Parathyroid adenoma (tissue), 2 donors: ENCODE results near the gene ANKRD63.

Experiments used
- H2AFZ ChIP-seq: fragments of 300-600 bp; sonication (generic); one replicate; pipeline ENCODE4 v1.7.0; 2017; ENCODE audit warnings: antibody characterized with exemption, mild to moderate bottlenecking
- H3K27ac ChIP-seq: fragments of 300-600 bp; sonication (generic); one replicate; pipeline ENCODE4 v1.7.0; 2017
- H3K27me3 ChIP-seq: fragments of 300-600 bp; sonication (generic); one replicate; pipeline ENCODE4 v1.7.0; 2017; ENCODE audit warnings: low read length; ENCODE audit not compliant: control insufficient read depth, insufficient read depth
- H3K36me3 ChIP-seq: fragments of 300-600 bp; sonication (generic); one replicate; pipeline ENCODE4 v1.7.0; 2017; ENCODE audit warnings: low read length; ENCODE audit not compliant: control insufficient read depth, insufficient read depth
- H3K4me1 ChIP-seq: fragments of 300-600 bp; sonication (generic); one replicate; pipeline ENCODE4 v1.7.0; 2017; ENCODE audit warnings: control low read depth
- H3K4me2 ChIP-seq: fragments of 300-600 bp; sonication (generic); one replicate; pipeline ENCODE4 v1.7.0; 2017; ENCODE audit warnings: low read length
- H3K4me3 ChIP-seq: fragments of 300-600 bp; sonication (generic); one replicate; pipeline ENCODE4 v1.7.0; 2017; ENCODE audit warnings: low read depth, low read length
- H3K79me2 ChIP-seq: fragments of 300-600 bp; sonication (generic); one replicate; pipeline ENCODE4 v1.7.0; 2017; ENCODE audit warnings: control low read depth
- H3K9ac ChIP-seq: fragments of 300-600 bp; sonication (generic); one replicate; pipeline ENCODE4 v1.7.0; 2017; ENCODE audit warnings: mild to moderate bottlenecking
- H3K9me3 ChIP-seq: fragments of 300-600 bp; sonication (generic); one replicate; pipeline ENCODE4 v1.7.0; 2017; ENCODE audit warnings: low read length; ENCODE audit not compliant: control insufficient read depth
- TF ChIP-seq, protein P1 (sequence below): fragments of 300-600 bp; sonication (generic); IDR thresholded peaks from one replicate; pipeline ENCODE4 v1.7.0; 2017; ENCODE audit warnings: antibody characterized with exemption, mild to moderate bottlenecking
- donor health status: primary hyperparathyroidism.

The ANKRD63 gene

DNA sequence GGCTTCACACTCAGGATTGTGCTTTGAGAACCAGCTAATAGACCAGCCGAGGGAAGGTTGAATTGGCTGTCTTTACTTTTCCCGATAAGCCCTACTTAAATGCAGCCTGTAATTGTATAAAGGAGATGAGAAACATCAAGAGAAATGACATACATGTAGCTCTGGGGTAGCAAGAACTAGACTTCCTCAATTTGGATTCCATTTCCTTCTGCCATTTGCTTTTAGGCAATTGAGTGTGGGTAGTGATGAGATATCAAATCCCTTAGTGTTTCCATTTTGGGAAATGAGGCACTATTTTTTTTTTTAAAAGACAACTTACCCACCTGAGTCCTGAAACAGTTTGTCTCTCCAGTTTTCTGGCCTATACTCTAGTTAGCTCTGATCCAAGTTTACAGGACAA lies 42.8 kb upstream of the ANKRD63 start:
- Histone ChIP-seq H3K27ac (no peak overlapping the region), H3K79me2 (no peaks in the 10 kb centered on the region), H3K4me2 (peak overlapping the region; percentile 6), H3K9ac (no peak overlapping the region), H3K9me3 (no peaks in the 10 kb centered on the region), H3K27me3 (no peaks in the 10 kb centered on the region), H3K4me3 (no peak overlapping the region), H3K4me1 (peaks cover 3% of the 10 kb centered on the region), H2AFZ (no peak overlapping the region), H3K36me3 (no peaks in the 10 kb centered on the region)
- TF ChIP-seq, protein P1, sequence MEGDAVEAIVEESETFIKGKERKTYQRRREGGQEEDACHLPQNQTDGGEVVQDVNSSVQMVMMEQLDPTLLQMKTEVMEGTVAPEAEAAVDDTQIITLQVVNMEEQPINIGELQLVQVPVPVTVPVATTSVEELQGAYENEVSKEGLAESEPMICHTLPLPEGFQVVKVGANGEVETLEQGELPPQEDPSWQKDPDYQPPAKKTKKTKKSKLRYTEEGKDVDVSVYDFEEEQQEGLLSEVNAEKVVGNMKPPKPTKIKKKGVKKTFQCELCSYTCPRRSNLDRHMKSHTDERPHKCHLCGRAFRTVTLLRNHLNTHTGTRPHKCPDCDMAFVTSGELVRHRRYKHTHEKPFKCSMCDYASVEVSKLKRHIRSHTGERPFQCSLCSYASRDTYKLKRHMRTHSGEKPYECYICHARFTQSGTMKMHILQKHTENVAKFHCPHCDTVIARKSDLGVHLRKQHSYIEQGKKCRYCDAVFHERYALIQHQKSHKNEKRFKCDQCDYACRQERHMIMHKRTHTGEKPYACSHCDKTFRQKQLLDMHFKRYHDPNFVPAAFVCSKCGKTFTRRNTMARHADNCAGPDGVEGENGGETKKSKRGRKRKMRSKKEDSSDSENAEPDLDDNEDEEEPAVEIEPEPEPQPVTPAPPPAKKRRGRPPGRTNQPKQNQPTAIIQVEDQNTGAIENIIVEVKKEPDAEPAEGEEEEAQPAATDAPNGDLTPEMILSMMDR = no peak

DNA sequence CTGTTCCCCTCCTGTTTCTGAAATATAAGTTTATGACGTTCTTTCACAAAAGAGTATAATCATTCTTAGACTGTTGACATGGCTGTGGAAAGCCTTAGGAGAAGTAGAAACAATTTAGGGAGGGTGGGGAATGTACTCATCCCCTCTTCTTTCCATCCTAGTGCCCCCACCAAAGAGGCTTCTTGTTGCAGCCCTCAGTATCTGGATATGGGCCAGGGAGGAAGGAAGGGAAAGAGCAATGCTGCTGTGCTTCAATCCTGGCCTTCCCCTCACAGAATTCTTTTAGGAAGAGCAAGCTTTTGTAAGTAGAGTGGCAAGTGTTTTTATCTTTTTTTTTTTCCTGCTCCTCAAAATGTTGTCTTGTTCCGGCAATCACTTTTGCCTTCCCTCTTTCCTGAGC lies 42.3 kb upstream of the ANKRD63 start:
- TF ChIP-seq, protein P1 = no peak
- H3K4me3 ChIP-seq = no peak overlapping the region
- H3K9ac ChIP-seq = no peak overlapping the region
- H3K27ac ChIP-seq = no peak overlapping the region
- H3K4me1 ChIP-seq = peaks cover 3% of the 10 kb centered on the region
- no peak overlapping the region for H2AFZ ChIP-seq
- H3K9me3 ChIP-seq = no peaks in the 10 kb centered on the region
- H3K36me3 ChIP-seq = no peaks in the 10 kb centered on the region
- no peaks in the 10 kb centered on the region for H3K79me2 ChIP-seq
- peak overlapping the region; percentile 78 for H3K4me2 ChIP-seq
- H3K27me3 ChIP-seq = no peaks in the 10 kb centered on the region

DNA sequence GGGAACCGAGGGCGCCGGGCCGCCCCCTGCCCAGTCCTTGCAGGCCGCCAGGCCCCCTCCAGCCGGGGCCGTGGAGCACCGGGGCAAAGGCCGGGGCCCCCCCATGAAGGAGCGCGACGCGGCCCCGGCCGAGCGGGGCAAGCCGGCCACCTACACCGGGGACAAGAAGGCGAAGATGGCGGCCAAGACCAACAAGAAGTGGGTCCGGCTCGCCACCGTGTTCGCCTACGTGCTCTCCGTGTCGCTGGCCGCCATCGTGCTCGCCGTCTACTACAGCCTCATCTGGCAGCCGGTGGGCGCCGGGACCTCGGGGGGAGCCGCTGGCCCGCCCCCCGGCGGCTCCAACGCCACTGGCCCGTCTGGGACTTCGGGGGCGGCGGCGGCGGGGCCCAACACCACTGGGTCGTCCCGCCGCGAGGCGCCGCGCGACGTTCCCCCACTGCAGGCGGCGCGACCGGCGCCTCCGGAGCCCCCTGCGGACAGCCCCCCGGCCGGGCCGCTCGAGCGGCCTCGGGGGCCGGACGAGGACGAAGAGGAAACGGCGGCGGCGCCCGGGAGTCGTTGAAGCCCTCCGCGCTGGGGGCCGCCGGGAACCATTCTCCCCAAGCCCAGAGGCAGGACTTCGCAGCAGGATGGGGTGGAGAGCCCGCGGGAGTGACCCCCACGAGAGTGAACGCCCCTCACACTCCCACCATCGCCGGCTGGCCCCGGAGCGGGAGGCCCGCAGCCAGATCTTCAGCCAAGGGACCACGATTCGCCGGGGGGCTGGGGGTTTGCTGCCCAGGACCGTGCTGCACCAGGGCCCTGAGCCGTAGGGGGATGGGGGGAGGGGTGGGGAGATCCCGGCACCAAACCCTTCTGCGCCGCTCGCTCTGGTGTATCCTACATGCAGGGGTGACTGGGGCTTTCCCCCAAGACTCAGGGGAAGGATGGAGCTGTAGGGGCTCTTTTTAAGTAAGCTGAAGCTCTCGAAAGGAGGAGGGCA lies 41.4 kb upstream of the ANKRD63 start:
- Histone ChIP-seq H3K27me3 (no peaks in the 10 kb centered on the region), H3K9me3 (no peaks in the 10 kb centered on the region), H3K4me1 (peaks cover 3% of the 10 kb centered on the region), H3K36me3 (no peaks in the 10 kb centered on the region), H3K4me2 (peak overlapping the region; percentile 78), H3K4me3 (peak overlapping the region; percentile 51), H3K9ac (no peak overlapping the region), H2AFZ (peak overlapping the region; percentile 50), H3K79me2 (no peaks in the 10 kb centered on the region), H3K27ac (no peak overlapping the region)
- TF ChIP-seq, protein P1 = no peak

DNA sequence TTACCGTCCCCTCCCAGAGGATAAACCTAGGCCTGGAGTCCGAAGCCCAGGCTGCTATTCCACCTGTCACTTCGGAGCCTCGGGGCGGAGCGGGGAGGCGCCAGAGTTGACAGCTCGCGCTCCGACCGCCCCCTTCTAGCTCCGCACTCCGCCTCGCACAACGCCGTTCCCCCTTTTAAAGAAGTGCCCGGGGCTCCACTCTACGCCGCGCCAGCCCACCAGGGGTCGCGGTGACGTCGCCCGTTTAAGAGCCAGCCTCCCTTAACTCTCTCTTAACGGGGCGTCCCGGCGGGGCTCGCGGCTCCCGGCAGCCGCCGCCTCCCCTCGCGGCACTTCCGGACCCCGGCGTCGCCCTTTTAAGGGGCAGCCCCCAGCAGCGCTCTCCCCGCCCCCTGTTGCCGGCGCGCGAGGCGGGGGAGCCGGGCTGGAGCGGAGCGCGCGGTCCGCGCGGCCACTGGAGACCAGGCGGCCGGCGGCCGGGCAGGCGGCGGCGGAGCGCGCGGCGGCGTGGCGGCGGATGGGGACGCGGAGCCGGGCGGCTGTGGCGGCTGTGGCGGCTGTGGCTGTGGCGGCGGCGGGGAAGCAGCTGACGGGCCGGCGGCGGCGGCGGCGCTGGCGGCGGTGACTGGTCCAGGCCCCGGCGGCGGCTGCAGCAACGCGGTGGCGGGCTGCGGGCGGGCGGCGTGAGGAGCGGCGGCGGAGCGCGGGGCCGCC lies 40.5 kb upstream of the ANKRD63 start, which contains the start of gene INAFM2:
Gene INAFM2, plus strand, starts transcription at position 454 of the 714 bp plus-strand sequence. CDS start 364 bp downstream, outside the sequence.
- Histone ChIP-seq H3K4me1 (peaks cover 3% of the 10 kb centered on the region), H3K36me3 (no peaks in the 10 kb centered on the region), H3K79me2 (no peaks in the 10 kb centered on the region), H3K27ac (no peak within 1 kb of the TSS), H2AFZ (peak within 1 kb of the TSS; percentile 69), H3K4me3 (peak within 1 kb of the TSS; percentile 51), H3K9ac (no peak within 1 kb of the TSS), H3K27me3 (no peaks in the 10 kb centered on the region), H3K9me3 (no peaks in the 10 kb centered on the region), H3K4me2 (peak within 1 kb of the TSS; percentile 78)
- TF ChIP-seq, protein P1 = peak; percentile 62
